HG03460 (cell line): ENCODE measurements around the gene PRDM15.

Experiments used
- ATAC-seq: cut with Tn5 transposase; IDR thresholded peaks from one replicate; pipeline ENCODE4 v1.9.1; 2021; ENCODE audit not compliant: unreplicated experiment

The PRDM15 gene

DNA sequence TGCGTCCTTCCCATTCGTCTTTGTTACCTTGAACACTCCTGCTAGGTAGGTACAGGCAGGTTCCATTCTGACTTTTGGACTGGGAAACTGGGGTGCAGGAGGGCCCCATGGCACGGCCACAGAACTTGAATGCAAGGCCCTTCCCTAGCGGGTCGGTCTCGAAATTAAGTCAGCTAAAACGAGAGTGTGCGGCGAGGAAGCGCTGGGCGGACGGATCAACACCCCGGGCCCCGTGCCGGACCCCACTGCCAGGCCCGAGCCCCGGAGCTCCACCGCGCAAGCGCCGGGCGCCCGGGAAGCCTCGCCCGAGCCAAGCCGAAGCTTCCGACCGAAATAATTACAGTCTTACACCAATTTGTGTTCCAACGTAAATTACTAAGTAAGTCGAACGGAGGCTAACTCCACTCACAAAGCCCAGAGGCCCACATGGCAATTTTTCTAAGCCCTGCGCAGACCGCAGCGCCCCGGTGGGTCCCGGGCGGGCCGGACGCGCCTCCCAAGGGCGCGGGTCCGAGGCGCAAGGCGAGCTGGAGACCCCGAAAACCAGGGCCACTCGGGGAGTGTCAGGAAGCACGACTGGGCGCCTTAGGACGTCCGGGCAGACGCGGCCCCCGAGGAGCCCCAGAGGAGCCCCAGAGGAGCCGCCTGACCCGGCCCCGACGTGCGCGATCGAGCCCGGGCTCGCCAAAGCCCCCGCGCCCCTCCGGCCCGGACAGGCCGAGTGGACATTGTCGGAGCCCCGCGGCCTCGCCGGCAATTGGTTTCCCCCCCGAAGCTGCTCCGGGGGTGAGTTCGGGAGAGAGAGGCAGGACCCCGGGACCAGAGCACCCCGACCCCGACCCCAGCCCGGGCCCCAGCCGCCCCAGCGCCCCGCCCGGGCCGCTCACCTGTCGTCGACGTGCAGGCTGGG, 112.9 kb downstream of the PRDM15 start:
- no peak for ATAC-seq

DNA sequence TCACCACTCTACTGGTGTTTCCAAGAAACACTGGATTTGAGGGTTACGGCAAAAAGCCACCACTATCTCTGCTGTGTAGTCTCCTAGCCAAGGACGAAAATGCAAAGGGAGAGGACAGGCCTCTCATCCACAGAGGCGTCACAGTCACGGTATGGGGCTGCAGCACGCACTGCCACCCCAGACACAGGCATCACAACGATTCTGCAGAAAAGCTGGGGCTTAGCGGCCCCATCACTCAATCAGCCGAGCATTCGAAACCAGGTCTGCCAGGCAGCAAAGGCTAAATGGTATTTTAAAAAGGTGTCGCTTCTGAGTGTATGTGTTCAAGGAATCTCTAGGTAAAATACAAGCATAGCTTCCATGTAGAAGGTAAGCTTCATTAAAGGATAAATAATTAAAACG, 113.7 kb downstream of the PRDM15 start:
- ATAC-seq = no peak

DNA sequence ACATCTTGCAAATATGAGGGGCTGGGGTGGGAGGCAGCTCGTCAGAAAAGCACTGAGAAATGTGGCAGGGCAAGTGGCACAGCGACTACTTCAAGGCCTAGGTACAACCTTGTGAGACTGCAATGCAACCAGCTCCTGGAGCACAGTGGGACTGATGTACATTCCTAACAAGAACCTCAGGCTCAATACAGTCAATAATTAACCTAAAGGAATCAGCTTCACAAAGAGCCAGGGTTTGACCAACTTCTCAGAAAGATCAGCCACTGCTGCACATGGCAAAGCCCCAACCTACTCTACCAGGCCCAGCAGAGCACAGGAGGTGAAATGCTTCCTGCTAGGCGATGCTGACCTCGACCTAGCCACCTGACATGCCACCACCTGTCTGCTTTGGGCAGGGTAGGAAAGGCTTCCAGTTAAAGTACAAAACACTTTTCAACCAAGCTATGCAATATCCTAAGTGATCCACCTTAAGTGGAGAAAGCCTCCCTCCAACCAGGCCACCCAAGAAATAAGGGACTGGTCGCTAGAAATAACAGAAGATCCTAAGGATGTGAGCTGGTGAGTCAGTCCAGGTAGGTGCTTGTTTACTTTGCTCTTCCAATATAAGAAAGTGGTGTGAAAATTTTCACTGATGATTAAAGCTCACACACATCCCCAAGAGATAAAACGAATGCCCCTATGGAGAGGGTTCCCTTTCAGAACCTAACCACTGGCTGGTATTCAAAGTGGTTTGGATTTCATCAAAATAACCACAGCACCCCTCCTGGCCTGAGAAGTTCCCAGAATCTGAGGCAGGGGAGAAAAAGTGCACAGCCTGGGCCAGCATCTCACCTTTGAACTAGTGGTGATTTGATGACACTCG, 114.4 kb downstream of the PRDM15 start:
- ATAC-seq = no peak

DNA sequence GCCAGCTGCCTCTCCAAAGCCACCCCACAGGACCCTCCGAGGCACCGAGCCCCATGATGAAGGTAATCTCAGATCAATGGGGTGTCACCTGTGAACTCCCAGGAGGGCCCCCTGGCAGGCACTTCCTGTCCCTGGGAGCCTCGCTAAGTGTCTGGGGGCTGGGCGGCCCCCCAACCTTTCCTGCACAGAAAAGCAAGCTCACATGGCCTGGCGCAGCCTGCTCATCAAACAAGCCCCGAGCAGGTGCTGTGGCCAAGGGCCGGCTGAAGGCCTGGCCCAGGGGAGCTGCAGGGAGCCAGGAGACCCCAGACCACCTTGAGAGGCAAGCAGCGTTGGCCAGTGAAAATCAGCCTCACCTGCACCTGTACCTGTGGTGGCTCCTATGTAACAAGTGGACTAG, 115.1 kb downstream of the PRDM15 start:
- no peak for ATAC-seq

DNA sequence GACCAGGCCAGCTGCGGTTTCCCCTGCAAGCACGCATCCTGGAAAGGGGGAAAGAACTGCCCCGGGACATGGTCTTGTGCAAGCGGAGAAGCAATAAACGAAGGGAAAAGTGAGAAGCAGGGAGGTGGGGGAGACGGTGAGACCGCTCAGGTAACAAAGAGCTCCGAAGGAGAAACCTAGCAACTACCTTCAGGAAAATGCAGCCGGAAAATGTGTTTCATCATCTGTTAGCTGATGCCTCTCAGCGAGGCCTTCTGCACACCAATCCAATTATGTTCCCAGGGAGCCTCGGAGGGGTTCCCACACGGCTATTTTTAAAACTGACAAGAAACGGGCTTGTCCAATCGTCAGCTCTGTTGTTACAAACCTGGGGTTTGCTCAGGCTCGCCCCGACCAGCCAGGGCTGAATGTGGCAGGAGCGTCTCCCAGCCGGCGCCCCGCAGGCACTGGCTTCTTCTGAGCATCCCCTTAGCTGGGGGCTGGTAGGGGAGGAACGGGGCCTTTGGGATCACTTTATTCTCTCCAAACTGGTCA, 115.7 kb downstream of the PRDM15 start:
- ATAC-seq = no peak

DNA sequence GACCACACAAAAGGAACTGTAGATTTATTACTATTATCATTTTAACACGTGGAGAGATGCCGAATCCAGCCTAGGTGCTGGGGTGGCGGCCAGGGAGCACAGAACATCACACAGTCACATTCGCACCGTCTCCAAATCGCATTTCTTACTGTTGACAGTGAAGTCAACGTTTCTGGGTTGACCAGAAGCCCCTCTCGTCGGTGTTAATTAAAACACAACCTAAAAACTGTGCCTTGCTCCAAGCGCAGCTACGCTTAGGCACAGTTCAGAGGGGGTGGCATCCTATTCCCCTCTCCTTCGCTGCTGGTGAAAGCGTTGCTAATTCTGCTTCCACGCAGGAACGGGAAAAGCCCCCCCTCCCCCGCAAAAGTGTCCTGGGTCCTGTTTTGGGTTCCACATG, 116.4 kb downstream of the PRDM15 start:
- ATAC-seq = no peak

DNA sequence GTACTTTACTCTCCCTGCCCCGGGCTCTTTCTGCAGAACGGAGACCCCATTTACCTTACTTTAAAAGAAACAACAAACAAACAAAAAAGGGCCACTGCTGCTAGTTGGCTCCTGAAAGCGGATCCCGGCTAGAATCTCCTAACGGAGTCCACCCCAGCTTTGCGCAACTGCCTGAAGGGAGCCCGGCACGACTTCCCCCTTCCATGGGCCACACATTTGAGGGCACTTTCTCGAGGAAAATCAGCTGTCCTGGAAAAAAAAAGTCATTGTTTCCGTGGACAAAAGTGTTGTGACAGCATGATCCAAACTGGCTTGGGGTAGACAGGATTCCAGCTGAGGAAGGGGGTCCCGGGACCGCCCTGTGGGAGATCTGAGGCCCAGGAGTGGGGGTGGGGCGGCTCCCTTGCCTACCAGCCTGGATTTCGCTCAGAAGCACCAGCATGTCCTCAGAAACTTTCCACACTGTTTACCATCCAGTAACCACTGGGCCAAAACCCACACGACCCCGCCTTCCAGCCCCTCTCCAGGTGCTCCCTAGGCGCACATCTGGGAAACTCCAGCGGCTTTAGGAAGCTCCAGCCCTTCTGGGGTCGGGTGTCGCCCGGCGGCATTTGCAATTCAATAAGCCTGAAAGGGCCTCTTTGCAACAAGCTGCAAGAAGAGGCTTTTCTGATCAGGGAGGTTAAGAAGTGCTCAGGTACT, 117.1 kb downstream of the PRDM15 start:
- no peak for ATAC-seq

DNA sequence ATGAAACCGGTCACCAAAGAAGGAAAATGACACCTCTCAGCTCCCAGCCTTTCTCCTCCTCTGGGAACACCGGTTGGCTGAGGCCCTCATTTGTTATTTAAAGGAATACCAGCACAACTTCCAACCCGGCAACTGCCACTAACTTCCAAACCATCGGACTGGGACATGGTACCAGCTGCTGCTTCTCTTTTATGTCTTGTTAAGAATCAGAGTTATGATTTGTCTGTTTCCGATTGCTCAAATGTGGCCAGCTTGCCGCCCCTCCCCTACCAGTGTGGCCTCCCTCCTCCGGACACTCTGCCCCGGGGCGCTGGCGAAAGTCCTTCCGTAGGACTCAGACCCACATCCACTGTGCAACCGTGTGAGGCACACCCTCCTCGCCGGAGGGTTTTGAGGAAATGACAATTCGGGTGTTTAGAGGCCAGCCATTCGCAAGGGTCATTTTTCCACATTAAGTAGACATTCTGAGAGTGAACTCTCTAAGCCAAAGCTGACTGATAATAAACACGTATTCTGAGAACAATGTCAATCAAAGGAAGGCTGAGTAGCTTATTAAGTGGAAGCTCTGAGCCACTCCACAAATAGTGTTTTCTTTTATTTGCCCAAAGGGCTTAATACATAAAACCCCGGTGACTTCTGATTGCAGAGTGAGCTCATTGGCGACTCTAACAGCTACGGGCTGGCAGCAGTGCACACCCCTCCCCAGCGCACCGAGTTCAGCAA, 117.8 kb downstream of the PRDM15 start:
- ATAC-seq = no peak

DNA sequence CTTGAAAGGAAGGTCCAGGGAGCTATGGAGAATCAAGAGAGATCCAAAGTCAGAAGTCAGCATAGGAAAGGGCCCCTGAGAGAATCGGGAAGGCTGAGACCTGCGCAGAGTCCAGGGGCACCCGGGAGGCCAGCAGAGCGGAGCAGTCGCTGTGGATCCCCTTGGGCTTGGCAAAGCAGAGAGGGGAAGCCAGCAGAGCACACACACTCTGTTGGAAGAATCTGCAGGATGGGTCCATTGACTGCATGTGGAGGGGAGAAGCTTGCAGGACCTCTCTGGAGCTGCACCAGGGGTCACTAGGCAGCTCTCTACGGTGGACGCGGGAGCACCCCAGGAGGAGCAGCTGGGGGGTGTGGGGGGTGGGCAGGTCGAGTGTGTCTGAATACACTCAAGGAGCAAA, 118.7 kb downstream of the PRDM15 start:
- no peak for ATAC-seq

DNA sequence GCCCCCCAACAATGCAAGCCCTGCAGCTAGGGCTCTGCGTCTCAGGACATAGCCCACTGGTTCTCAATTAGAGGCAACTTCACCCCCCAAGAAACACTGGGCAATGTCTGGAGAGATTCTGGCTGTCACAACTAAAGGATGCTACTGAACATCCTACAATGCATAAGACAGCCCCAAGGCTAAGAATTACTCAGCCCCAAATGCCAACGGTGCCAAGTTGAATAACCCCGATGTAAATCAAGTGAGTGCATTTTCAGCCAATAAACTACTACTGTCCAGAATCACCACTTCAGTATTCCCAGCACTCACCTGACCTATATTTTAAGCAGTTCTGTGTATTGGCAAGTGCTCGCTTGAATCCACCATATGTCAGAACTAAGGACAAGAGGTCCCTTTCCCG, 119.2 kb downstream of the PRDM15 start:
- ATAC-seq = no peak

DNA sequence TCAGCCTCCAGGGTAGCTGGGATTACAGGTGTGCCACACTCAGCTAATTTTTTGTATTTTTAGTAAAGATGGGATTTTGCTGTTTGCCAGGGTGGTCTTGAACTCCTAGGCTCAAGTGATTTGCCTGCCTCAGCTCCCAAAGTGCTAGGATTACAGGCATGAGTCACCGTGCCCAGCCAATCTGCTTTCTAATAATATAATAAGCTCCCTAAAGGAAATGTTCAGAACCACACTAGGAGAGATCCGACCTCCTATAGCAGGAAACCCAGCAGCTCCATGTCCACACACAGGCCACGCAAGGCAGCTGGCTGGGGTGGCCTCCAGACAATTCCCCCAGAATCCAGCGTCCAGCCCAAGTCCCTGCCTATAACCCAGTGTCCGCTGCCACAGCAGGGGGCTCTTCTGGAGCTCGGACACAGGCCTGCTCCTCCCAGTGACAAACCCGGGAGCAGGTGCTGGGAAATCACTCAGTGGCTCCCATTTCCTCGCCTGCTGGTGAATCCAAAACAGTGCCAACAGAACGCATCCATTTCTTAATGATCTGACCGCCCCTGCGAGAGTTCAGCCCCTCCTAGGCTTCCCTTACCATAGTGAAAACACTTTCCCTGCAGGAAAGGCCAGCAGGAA, 119.8 kb downstream of the PRDM15 start:
- ATAC-seq = no peak

DNA sequence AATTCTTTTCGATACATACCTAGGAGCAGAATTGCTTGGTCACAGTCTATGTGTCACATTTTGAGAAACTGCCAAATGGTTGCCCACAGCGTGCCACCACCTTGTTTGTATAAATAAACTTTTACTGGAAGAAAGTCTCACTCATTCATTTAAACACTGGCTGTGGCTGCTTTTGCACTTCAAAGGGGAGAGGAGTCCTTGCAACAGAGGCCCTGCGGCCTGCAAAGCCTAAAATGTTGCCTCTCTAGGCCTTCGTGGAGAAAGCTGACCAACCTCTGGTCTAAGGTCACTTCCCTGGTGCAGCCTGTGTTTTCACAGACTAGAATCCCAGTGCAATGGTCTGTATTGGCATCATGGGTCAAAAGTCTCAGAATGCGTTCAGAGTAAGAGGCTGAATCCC, 120.6 kb downstream of the PRDM15 start:
- ATAC-seq = no peak

DNA sequence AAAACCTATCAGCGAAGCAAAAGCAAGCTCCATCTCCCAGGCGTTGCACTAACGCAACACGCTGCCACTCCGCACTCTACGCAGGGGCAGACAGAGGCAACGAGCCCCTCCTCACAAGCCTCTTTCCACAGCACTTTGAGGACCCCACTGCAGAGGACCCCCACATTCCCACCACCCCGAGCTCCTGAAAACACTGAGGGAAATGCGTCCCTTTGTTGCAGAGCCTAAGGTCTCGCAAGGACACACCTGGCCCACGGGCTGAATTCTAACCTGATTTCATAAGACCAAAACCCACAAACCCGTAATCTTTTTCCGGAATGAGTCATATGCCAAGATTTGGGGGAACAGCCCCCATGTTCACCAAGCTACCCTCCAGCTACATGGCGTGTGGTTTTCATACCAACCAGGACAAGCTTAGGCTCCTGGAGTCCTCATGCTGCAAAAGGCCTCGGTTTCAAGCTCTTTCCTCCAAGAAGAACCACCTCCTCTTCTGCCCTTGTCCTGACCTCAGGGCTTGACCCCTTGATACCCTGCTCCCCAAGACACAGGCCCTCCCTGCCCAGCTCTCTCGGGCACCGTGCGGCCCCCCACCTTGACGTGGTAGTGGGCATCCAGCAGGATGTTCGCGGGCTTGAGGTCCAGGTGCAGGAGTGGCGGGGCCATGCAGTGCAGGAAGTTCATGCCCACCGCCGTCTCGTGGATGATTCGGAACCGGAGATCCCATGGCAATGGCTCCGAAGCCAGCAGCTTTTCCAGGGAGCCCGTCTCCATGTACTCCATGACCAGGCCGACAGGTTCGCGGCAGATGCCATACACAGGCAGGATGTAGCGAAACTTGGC, 123.0 kb downstream of the PRDM15 start:
- no peak for ATAC-seq

DNA sequence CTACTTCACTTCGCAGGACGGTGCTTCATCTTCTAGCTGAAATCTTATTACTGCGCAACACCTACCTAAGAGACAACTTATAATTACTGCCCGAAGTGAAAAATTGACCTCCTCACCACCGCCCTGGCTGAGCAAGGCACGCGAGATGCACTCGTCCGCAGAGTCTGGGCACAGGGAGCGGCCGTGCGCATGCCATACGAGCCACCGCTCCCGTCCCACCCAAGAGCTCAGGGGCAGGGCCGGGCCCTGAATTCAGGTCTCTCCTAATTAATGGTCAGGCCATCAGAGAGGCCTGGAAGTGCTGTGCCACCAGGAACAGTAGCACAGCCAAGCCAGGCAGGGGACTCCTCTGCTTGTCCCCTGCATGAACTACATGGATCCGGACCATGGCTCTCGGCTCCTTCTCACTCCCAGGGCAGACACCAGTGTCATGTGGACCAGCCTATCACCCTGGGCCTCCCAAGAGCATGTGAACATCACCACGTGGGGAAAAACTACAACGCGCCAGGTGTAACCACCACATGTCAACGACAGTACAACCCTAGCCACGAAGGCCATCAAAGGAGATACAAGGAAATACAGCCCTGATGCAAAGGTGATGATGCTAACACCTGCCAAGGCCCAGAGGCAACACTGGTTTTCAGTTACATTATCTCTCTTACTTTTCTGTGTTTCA, 123.7 kb downstream of the PRDM15 start:
- no peak for ATAC-seq

DNA sequence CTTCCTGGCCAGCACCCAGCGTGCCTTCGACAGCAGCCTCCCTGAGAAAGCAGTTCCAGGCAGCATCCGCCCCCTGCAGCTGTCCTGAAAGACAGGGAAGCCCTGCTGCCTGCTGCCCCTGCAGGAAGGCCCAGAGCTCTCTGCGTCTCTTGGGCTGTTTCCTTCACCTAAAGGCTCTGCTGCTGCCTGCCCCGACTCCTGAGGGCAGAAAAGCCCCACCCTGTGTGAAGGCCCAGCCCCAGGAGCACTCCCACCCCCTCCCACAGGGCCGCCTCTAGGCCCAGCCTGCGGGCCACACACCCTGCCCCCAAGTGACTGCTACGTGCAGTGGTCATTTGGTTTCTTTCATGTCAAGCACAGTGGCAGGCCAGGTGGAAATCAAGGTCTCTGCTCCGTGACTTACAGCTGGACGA, 124.7 kb downstream of the PRDM15 start:
- no peak for ATAC-seq

DNA sequence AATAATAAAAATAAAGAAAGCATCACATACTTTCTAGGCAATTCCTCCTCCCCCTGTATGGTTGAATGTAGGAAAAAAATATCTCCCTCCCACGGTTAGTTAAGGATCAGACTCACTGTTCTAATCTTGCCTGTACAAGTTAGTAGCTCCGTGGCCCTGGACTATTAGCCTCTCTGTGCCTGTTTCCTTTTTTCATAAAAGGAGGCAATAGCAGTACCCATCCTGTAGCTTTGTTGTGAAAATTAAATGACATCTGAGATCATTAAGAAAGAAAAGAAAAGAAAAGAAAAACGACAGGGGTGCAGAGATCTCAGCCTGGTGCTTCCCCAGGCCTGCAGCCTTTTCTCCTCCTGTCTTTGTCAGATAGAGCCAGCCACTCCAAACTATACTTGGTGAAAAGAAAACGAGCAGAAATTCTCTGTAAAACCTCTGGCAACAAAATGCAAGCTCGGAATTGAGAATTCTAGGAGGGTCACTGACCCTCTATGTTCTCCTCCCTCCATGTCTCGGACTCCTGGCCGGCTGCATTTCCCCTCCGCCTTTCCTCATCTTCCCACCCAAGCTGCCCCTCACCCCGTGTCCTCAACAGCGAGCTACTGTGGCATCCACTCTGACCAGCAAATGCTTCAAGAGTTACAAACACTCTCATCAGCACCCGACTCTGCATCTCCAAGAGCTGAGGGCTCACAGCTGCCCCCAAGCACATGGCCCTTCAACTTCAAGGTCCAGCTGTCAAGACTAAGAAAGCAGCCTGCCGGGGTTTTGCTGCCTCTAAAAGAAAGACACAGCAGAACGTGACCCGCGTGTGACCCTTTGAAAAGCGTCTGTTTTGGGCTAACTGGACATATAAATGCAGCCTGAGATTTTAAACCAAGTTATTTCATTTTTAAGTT, 125.9 kb downstream of the PRDM15 start:
- no peak for ATAC-seq

DNA sequence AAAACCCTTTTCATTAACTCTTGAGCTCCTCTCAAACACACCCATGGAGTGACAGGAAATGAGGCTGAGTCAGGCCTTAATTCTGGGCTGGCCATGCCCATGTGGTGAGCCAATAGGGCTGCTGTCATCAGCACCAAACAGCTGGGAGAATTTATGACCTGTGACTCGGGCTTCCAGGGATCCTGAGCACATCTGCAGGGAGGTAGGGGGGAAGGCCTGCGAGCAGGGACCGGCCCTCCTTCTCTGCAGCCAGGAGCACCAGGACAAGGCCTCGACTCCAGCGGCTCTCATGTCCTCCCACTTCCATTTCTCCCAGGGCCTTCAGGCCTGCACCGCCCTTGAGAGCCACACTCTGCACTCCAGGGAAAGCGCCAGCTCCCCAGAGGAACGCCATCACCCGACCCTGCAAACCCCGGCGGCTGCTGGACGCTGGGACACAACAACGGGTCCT, 126.9 kb downstream of the PRDM15 start:
- no peak for ATAC-seq

DNA sequence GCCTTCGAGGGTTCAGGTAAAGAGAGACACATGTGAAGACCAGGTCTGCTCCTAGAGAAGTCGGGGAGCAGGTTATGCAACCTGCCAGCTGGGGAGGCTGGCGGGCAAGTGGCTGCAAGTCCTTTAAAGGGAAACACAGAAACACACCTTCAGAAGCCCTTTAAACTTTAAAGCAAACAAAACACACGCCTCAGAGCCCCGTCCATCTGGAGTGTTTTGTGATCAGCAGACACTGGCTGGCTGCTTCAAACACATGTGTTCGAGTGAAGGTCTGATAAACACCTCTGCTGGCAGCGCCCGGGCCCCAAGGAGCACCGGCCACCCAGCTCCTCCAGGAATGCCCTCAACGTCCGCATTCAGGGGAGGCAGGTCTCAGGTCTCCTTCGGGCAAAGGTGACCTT, 127.5 kb downstream of the PRDM15 start:
- no peak for ATAC-seq
